ENCODE data around the gene IL13. TPM values are rescaled to one million over a fixed set of nuclear protein-coding genes. Genes with fewer than 3 reads are reported as not detected.

The IL13 gene
- total RNA-seq, 1 donor from 2014 or later = not detected

GRCh38 chr5:132669455-132669820, 11.5 kb downstream of the IL13 start:
- H3K36me3 Mint-ChIP-seq (ENCODE audit: low read depth) = no peaks in the 10 kb centered on the region
- H3K27me3 Mint-ChIP-seq (ENCODE audit: low read depth) = no peaks in the 10 kb centered on the region
- H3K27ac Mint-ChIP-seq (ENCODE audit: unreplicated experiment) = peak overlapping the region; percentile 81
- no peak for TF ChIP-seq CTCF (conservative IDR thresholded peaks at IDR 0.05)
- H3K4me3 Mint-ChIP-seq = no peak overlapping the region
- peaks cover 3% of the 10 kb centered on the region for H3K9me3 Mint-ChIP-seq
- peaks cover 19% of the 10 kb centered on the region for H3K4me1 Mint-ChIP-seq
- DNase-seq (ENCODE audit: low read depth, low spot score) = no peak

DNA sequence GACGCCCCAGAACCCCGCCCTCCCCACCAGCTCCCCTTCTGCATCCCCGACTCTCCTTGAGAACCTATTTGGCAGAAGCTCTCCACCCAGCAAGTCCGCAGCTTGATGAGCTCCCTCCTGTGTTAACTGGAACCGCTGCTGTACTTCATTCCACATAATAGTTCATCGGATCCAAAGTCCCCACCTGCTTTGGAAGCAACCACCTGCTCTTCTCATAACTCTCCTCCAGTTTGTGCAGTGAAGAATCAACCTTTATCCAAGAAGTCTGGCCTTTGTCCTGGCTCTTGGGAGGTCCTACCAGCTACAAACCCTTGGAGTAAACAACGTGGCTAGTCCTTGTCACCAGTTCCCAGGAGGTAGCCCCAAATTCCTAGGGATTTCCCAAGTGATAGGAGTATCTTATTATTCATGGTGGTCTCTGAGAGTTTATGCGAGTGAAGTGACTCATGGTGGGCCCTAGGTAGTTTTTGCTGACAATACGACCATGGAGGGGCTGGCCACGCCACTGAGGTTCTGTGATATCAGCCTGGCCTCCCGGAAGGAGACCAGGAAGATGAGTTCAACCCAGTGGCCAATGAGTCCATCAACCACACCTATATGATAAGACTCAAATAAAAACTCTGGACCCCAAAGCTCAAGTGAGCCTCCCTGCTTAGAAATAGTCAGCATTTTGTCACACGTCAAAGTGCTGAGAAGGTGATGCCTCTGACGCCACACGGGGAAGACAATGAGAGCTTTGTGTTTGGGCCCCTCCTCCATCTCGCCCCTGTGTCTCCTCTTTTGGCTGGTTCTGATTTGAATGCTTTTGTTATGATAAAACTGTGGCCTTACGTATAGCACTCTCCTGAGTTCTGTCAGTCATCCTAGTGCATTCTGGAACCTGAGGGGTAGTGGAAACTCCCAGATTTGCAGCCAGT, 12.3 kb downstream of the IL13 start:
- H3K9me3 Mint-ChIP-seq = peaks cover 3% of the 10 kb centered on the region
- no peak for TF ChIP-seq CTCF (conservative IDR thresholded peaks at IDR 0.05)
- peaks cover 15% of the 10 kb centered on the region for H3K4me1 Mint-ChIP-seq
- no peak overlapping the region for H3K4me3 Mint-ChIP-seq
- no peak for DNase-seq (ENCODE audit: low read depth, low spot score)
- peak overlapping the region; percentile 81 for H3K27ac Mint-ChIP-seq (ENCODE audit: unreplicated experiment)
- no peaks in the 10 kb centered on the region for H3K27me3 Mint-ChIP-seq (ENCODE audit: low read depth)
- no peaks in the 10 kb centered on the region for H3K36me3 Mint-ChIP-seq (ENCODE audit: low read depth)

GRCh38 chr5:132671000-132671399, 13.0 kb downstream of the IL13 start:
- H3K36me3 Mint-ChIP-seq (ENCODE audit: low read depth) = no peaks in the 10 kb centered on the region
- no peaks in the 10 kb centered on the region for H3K27me3 Mint-ChIP-seq (ENCODE audit: low read depth)
- peaks cover 3% of the 10 kb centered on the region for H3K9me3 Mint-ChIP-seq
- no peak overlapping the region for H3K4me3 Mint-ChIP-seq
- peaks cover 8% of the 10 kb centered on the region for H3K4me1 Mint-ChIP-seq
- H3K27ac Mint-ChIP-seq (ENCODE audit: unreplicated experiment) = no peak overlapping the region
- DNase-seq (ENCODE audit: low read depth, low spot score) = no peak
- TF ChIP-seq CTCF (conservative IDR thresholded peaks at IDR 0.05) = no peak

GRCh38 chr5:132673488-132673887, 15.5 kb downstream of the IL13 start:
- no peaks in the 10 kb centered on the region for H3K27me3 Mint-ChIP-seq (ENCODE audit: low read depth)
- no peak overlapping the region for H3K4me3 Mint-ChIP-seq
- no peak for TF ChIP-seq CTCF (conservative IDR thresholded peaks at IDR 0.05)
- no peaks in the 10 kb centered on the region for H3K36me3 Mint-ChIP-seq (ENCODE audit: low read depth)
- no peak overlapping the region for H3K27ac Mint-ChIP-seq (ENCODE audit: unreplicated experiment)
- peaks cover 5% of the 10 kb centered on the region for H3K4me1 Mint-ChIP-seq
- H3K9me3 Mint-ChIP-seq = peaks cover 3% of the 10 kb centered on the region
- DNase-seq (ENCODE audit: low read depth, low spot score) = no peak

GRCh38 chr5:132673939-132674630, 16.1 kb downstream of the IL13 start, which contains the start of gene IL4:
Gene IL4 (plus strand): TSS chr5:132673989. CDS start chr5:132674051, 62 bp downstream.
- no peak for DNase-seq (ENCODE audit: low read depth, low spot score)
- Mint-ChIP-seq H3K4me1 (peaks cover 5% of the 10 kb centered on the region), H3K36me3 (ENCODE audit: low read depth) (no peaks in the 10 kb centered on the region), H3K27me3 (ENCODE audit: low read depth) (no peaks in the 10 kb centered on the region), H3K9me3 (peaks cover 3% of the 10 kb centered on the region), H3K27ac (ENCODE audit: unreplicated experiment) (no peak within 1 kb of the TSS), H3K4me3 (no peak within 1 kb of the TSS)
- no peak for TF ChIP-seq CTCF (conservative IDR thresholded peaks at IDR 0.05)

All from neural crest cell (in vitro differentiated cells).